Right ventricle myocardium inferior (tissue), 1 donor: ENCODE results near the gene GSDMA. TPM values are rescaled to one million over a fixed set of nuclear protein-coding genes. Genes with fewer than 3 reads are reported as not detected.

Experiments
- ATAC-seq: fragments of 200-7000 bp; cut with Tn5 transposase; one replicate; pipeline ENCODE4 v1.9.1; 2020; ENCODE audit warnings: mild to moderate bottlenecking, moderate library complexity
- DNase-seq: peaks from one replicate; pipeline ENCODE4 v3.0.0; 2021; ENCODE audit errors: missing footprints
- intact Hi-C: fragments of 100-400 bp; cut with DNase I; formaldehyde crosslinking; loops from one replicate; pipeline ENCODE4 v1.11.0; 2022
- total RNA-seq: library from RNA; stranded (reverse); fragmentation: NEBNext Ultra II Directional; extraction: Animal tissue kit (Norgen Biotek cat#: 25700); gene quantifications from one replicate; pipeline ENCODE4 v1.2.1, GENCODE V29; 2021
- donor health status: DM: no; HTN: yes; CAD: no; lungs with severe emphysema.

GSDMA gene
- total RNA-seq, 1 donor from 2014 or later = 1.4 TPM

GRCh38 chr17:39951924-39952679 lies 10.7 kb upstream of the GSDMA start:
- no peak for DNase-seq
- intact Hi-C loops = loop anchor here (1.0 to 10.0 kb wide), 2 partner anchors 23 to 197 kb away; no protein-coding TSS in a partner anchor
- no peak for ATAC-seq

- DNase-seq (peak; percentile 99), ATAC-seq (peak; percentile 94)
- intact Hi-C loops = loop anchor here (1.0 to 10.0 kb wide), 2 partner anchors 24 to 198 kb away; no protein-coding TSS in a partner anchor
Measured at GRCh38 chr17:39952680-39953470, 9.9 kb upstream of the GSDMA start.

- DNase-seq (no peak), ATAC-seq (no peak)
- intact Hi-C loops = loop anchor here (10.0 kb wide), 1 partner anchor 199 kb away; no protein-coding TSS in a partner anchor
Measured at GRCh38 chr17:39953471-39953888, 9.3 kb upstream of the GSDMA start.

- intact Hi-C loops = loop anchor here (10.0 kb wide), 1 partner anchor 200 kb away; no protein-coding TSS in a partner anchor
- no peak for ATAC-seq
Measured at GRCh38 chr17:39954876-39955275, 7.9 kb upstream of the GSDMA start.

GRCh38 chr17:39955726-39956225 lies 7.0 kb upstream of the GSDMA start:
- DNase-seq (no peak), ATAC-seq (no peak)
- intact Hi-C loops = loop anchor here (10.0 kb wide), 1 partner anchor 201 kb away; no protein-coding TSS in a partner anchor

More at GRCh38 chr17:39954876-39955275, 7.9 kb upstream of the GSDMA start:
- DNase-seq = no peak

- DNase-seq = no peak
- intact Hi-C loops = no loop called here
- ATAC-seq = no peak
Measured at GRCh38 chr17:39960524-39961041, 2.2 kb upstream of the GSDMA start.

GRCh38 chr17:39963829-39964228 lies 1.0 kb downstream of the GSDMA start:
- DNase-seq = no peak
- intact Hi-C loops = no loop called here
- no peak for ATAC-seq

GRCh38 chr17:39965017-39965699 lies 2.4 kb downstream of the GSDMA start:
- DNase-seq (no peak), ATAC-seq (no peak)
- intact Hi-C loops = no loop called here

GRCh38 chr17:39966771-39967170 lies 4.0 kb downstream of the GSDMA start:
- DNase-seq (no peak), ATAC-seq (no peak)
- intact Hi-C loops = no loop called here

GRCh38 chr17:39968761-39969160 lies 6.0 kb downstream of the GSDMA start:
- DNase-seq = no peak
- no peak for ATAC-seq
- intact Hi-C loops = no loop called here

GRCh38 chr17:39969375-39969774 lies 6.6 kb downstream of the GSDMA start:
- ATAC-seq (no peak), DNase-seq (no peak)
- intact Hi-C loops = no loop called here

GRCh38 chr17:39970157-39970692 lies 7.4 kb downstream of the GSDMA start:
- intact Hi-C loops = no loop called here

GRCh38 chr17:39971076-39971603 lies 8.3 kb downstream of the GSDMA start:
- no peak for DNase-seq
- intact Hi-C loops = no loop called here

More at GRCh38 chr17:39970157-39970692, 7.4 kb downstream of the GSDMA start:
- ATAC-seq (no peak), DNase-seq (no peak)

GRCh38 chr17:39972271-39972670 lies 9.5 kb downstream of the GSDMA start:
- no peak for ATAC-seq
- DNase-seq = no peak
- intact Hi-C loops = no loop called here

More at GRCh38 chr17:39971076-39971603, 8.3 kb downstream of the GSDMA start:
- no peak for ATAC-seq

- no peak for ATAC-seq
- intact Hi-C loops = no loop called here
- DNase-seq = no peak
Measured at GRCh38 chr17:39973496-39973895, 10.7 kb downstream of the GSDMA start.

- ATAC-seq (no peak), DNase-seq (no peak)
- intact Hi-C loops = no loop called here
Measured at GRCh38 chr17:39974433-39974832, 11.6 kb downstream of the GSDMA start.

GRCh38 chr17:39975801-39976200 lies 13.0 kb downstream of the GSDMA start:
- intact Hi-C loops = no loop called here
- DNase-seq (no peak), ATAC-seq (no peak)

GRCh38 chr17:39979016-39979670 lies 16.3 kb downstream of the GSDMA start:
- ATAC-seq (no peak), DNase-seq (no peak)
- intact Hi-C loops = no loop called here
